ENCODE data around the gene RAB37. TPM values are rescaled to one million over a fixed set of nuclear protein-coding genes. Genes with fewer than 3 reads are reported as not detected.

Gene RAB37
- total and polyA plus RNA-seq, 9 of the 15 experiments (the other 6 are each of a cell fraction or from before 2014, with no cell fraction given): 0.03 to 0.27 (median 0.11) TPM; not detected in 4

GRCh38 chr17:74746922-74747321, 9.9 kb downstream of the RAB37 start:
- Histone ChIP-seq H4K20me1 (replicated peaks; ENCODE audit: control insufficient read depth, insufficient read depth, low read length) (peaks cover 9% of the 10 kb centered on the region; the same call in 1 of the 2 replicates), H3K9me3 (replicated peaks; ENCODE audit: control insufficient read depth, insufficient read depth, low read depth, low read length) (no peaks in the 10 kb centered on the region), H3K4me1 (replicated peaks in 1 of 2; ENCODE audit: control insufficient read depth in 2 of 2, insufficient read depth in 2 of 2, low read length in 2 of 2) (peaks cover 37 to 67% of the 10 kb centered on the region in 2 experiments), H3K4me3 (no peak overlapping the region), H3K4me2 (ENCODE audit: insufficient read depth, low read length) (peak overlapping the region; percentile 65), H3K9me1 (ENCODE audit: control insufficient read depth, insufficient read depth, low read length) (no peaks in the 10 kb centered on the region), H3K27ac (ENCODE audit: extremely low read depth, low read depth, low read length) (peak overlapping the region; percentile 53; the same call in 2 of the 3 replicates), H3K27me3 (ENCODE audit: control insufficient read depth in 2 of 2, insufficient read depth in 2 of 2, low read length in 2 of 2) (peaks cover 3 to 10% of the 10 kb centered on the region in 2 experiments; a peak in 3 of 5 replicates), H2AFZ (ENCODE audit: low read depth, low read length) (peak overlapping the region; percentile 35), H3K79me2 (ENCODE audit: control insufficient read depth, insufficient read depth, low read length) (peaks cover 34% of the 10 kb centered on the region), H3K36me3 (ENCODE audit: control insufficient read depth, insufficient read depth, low read length) (peaks cover 8% of the 10 kb centered on the region; the same call in 1 of the 3 replicates), H3K9ac (ENCODE audit: insufficient read depth in 1 of 2, low read depth in 2 of 2, low read length in 2 of 2) (peak overlapping the region; percentile 1; a peak in 1 of 4 replicates)
- intact Hi-C loops (cut with micrococcal nuclease) (loop anchor here (1.0 to 5.0 kb wide), 2 partner anchors 23 to 120 kb away; no protein-coding TSS in a partner anchor), in situ Hi-C loops (cut with MboI) (no loop called here)
- CTCF ChIA-PET (ENCODE audit: low intra/inter-chr PET ratio): interaction anchor here (3.9 kb wide), 1 partner anchor 23 kb away, joined by 41 read pairs; no protein-coding TSS in a partner anchor
- ATAC-seq (peak; percentile 29), DNase-seq (ENCODE audit: extremely low read depth in 1 of 4, low spot score in 3 of 4) (peak in 3 of 4 experiments; percentile 53 to 89 (median 76)), FAIRE-seq (peak; percentile 92)
- POLR2A ChIA-PET: interaction anchor here (0.6 to 2.4 kb wide), 6 partner anchors 8 to 218 kb away, joined by 3 to 5 read pairs (median 4); no protein-coding TSS in a partner anchor
- 2% methylated on average over 6 of the region's 6 CpGs for WGBS (ENCODE audit: insufficient coverage, low coverage, missing lambda C conversion rate)
- no TSS peak for BruUV-seq (replicated peaks)
- peak; percentile 74 for TF ChIP-seq DPF2 (IDR thresholded peaks at IDR 0.05)
- no peak for TF ChIP-seq FOXM1 (IDR thresholded peaks at IDR 0.05; ENCODE audit: low read depth)
- TF ChIP-seq FOXM1 (CRISPR knock-in tag; IDR thresholded peaks at IDR 0.05; ENCODE audit: low read depth): no peak
- TF ChIP-seq UBTF (IDR thresholded peaks at IDR 0.05; ENCODE audit: borderline replicate concordance in 1 of 2, low read depth in 2 of 2, low read length in 2 of 2): peak in 1 of 2 experiments; percentile 76; a peak in 2 of 4 replicates
- TF ChIP-seq KLF16 (IDR thresholded peaks at IDR 0.05): no peak; the same call in 1 of the 2 replicates
- TF ChIP-seq GTF2A2 (tag; IDR thresholded peaks at IDR 0.05): no peak
- peak in 1 of 2 experiments; percentile 68; a peak in 1 of 3 replicates for TF ChIP-seq CBX3 (IDR thresholded peaks at IDR 0.05; ENCODE audit: borderline replicate concordance in 1 of 2, low read length in 2 of 2)
- no peak for TF ChIP-seq HNRNPH1 (optimal IDR thresholded peaks at IDR 0.05; ENCODE audit: low read depth, low read length)
- no peak for TF ChIP-seq NONO (IDR thresholded peaks at IDR 0.05; ENCODE audit: low read depth in 2 of 2, low read length in 1 of 2)
- peak; percentile 41 for TF ChIP-seq PHF20 (IDR thresholded peaks at IDR 0.05; ENCODE audit: partially characterized antibody)
- TF ChIP-seq ARID1B (IDR thresholded peaks at IDR 0.05): peak; percentile 67
- TF ChIP-seq CBFA2T2 (conservative IDR thresholded peaks at IDR 0.05): peak; percentile 36; the same call in 1 of the 2 replicates
- TF ChIP-seq RUNX1 (IDR thresholded peaks at IDR 0.05; ENCODE audit: low read depth): no peak
- TF ChIP-seq HNRNPK (IDR thresholded peaks at IDR 0.05; ENCODE audit: low read depth, low read length, poor library complexity, severe bottlenecking): no peak
- no peak for TF ChIP-seq ZFPM2 (CRISPR knock-in tag; IDR thresholded peaks at IDR 0.05)
- TF ChIP-seq ZNF175 (CRISPR knock-in tag; IDR thresholded peaks at IDR 0.05; ENCODE audit: low read depth): no peak
- peak in 1 of 3 experiments; percentile 63; a peak in 2 of 6 replicates for TF ChIP-seq ZBTB11 (CRISPR knock-in tag; IDR thresholded peaks at IDR 0.05)

Measured in K562 (cell line).